Measurements from ENCODE around the gene KIRREL3. TPM values are rescaled to one million over a fixed set of nuclear protein-coding genes. Genes with fewer than 3 reads are reported as not detected.

KIRREL3 gene
- total and polyA plus RNA-seq, 2 donors (not counting 3 experiments of a cell fraction or from before 2014, with no cell fraction given) = not detected

GRCh38 chr11:126423154-126423553, 577.4 kb downstream of the KIRREL3 start:
- ChIA-PET POLR2A (no interaction called here), CTCF (interaction anchor here (0.6 to 3.2 kb wide), 5 partner anchors 11 to 113 kb away, joined by 3 to 15 read pairs (median 4); no protein-coding TSS in a partner anchor)
- no peaks in the 10 kb centered on the region for H3K79me2 ChIP-seq (ENCODE audit: control insufficient read depth, insufficient read depth, low read length)
- no peak overlapping the region for H3K27ac ChIP-seq (ENCODE audit: insufficient read depth, low read depth, low read length)
- dilution Hi-C loops (cut with MboI; ENCODE audit: extremely low pct_ligation_motif_present, low sequenced_read_pairs) (no loop called here), intact Hi-C loops (cut with micrococcal nuclease) (no loop called here)
- H3K4me1 ChIP-seq (ENCODE audit: control insufficient read depth, extremely low read depth, insufficient read depth, low read length) = peaks cover 2% of the 10 kb centered on the region
- no peak for FAIRE-seq
- H3K27me3 ChIP-seq (ENCODE audit: control insufficient read depth in 2 of 2, insufficient read depth in 2 of 2, low read length in 2 of 2) = no peaks in the 10 kb centered on the region
- no peak overlapping the region for H2AFZ ChIP-seq (ENCODE audit: low read depth, low read length)
- no peaks in the 10 kb centered on the region for H3K9me3 ChIP-seq (replicated peaks; ENCODE audit: control insufficient read depth, insufficient read depth, low read length)
- no peak overlapping the region for H3K9ac ChIP-seq (replicated peaks; ENCODE audit: extremely low read depth, insufficient read depth, low read length)
- H3K36me3 ChIP-seq (ENCODE audit: control insufficient read depth in 2 of 2, extremely low read depth in 1 of 2, insufficient read depth in 2 of 2, low read length in 2 of 2) = no peaks in the 10 kb centered on the region
- TF ChIP-seq GATA2 (IDR thresholded peaks at IDR 0.05; ENCODE audit: insufficient read depth, insufficient read length, low read depth, low read length) = no peak
- TF ChIP-seq, protein P1, sequence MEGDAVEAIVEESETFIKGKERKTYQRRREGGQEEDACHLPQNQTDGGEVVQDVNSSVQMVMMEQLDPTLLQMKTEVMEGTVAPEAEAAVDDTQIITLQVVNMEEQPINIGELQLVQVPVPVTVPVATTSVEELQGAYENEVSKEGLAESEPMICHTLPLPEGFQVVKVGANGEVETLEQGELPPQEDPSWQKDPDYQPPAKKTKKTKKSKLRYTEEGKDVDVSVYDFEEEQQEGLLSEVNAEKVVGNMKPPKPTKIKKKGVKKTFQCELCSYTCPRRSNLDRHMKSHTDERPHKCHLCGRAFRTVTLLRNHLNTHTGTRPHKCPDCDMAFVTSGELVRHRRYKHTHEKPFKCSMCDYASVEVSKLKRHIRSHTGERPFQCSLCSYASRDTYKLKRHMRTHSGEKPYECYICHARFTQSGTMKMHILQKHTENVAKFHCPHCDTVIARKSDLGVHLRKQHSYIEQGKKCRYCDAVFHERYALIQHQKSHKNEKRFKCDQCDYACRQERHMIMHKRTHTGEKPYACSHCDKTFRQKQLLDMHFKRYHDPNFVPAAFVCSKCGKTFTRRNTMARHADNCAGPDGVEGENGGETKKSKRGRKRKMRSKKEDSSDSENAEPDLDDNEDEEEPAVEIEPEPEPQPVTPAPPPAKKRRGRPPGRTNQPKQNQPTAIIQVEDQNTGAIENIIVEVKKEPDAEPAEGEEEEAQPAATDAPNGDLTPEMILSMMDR (IDR thresholded peaks at IDR 0.05; ENCODE audit: extremely low read depth in 1 of 2, insufficient read depth in 1 of 2, low read depth in 1 of 2, low read length in 2 of 2) = no peak
- no peak for TF ChIP-seq MYC (IDR thresholded peaks at IDR 0.05; ENCODE audit: low read depth, low read length)
- no peak for TF ChIP-seq JUN (IDR thresholded peaks at IDR 0.05; ENCODE audit: borderline replicate concordance, insufficient read depth, insufficient read length, low read depth)
- no peak for TF ChIP-seq POLR2A (IDR thresholded peaks at IDR 0.05; ENCODE audit: low read depth, low read length)
- no peak for TF ChIP-seq FOS (IDR thresholded peaks at IDR 0.05; ENCODE audit: borderline replicate concordance, insufficient read depth, low read length)
- no peak for TF ChIP-seq EZH2 (IDR thresholded peaks at IDR 0.05; ENCODE audit: borderline replicate concordance, low read depth, low read length, severe bottlenecking)
- no peak for TF ChIP-seq POLR2AphosphoS5 (IDR thresholded peaks at IDR 0.05; ENCODE audit: insufficient read depth, low read depth, low read length)
- no peaks in the 10 kb centered on the region for H3K9me1 ChIP-seq (replicated peaks; ENCODE audit: control insufficient read depth, extremely low read depth, insufficient read depth, low read length)
- no peaks in the 10 kb centered on the region for H4K20me1 ChIP-seq (replicated peaks; ENCODE audit: control insufficient read depth, extremely low read depth, insufficient read depth, low read length)
- DNase-seq (ENCODE audit: low read depth, low spot score) = no peak
- no peak overlapping the region for H3K4me3 ChIP-seq (replicated peaks in 1 of 3; ENCODE audit: insufficient read depth in 1 of 3, low read depth in 1 of 3, low read length in 3 of 3)
- no peak overlapping the region for H3K4me2 ChIP-seq (ENCODE audit: insufficient read depth, low read length)
- BruUV-seq (replicated peaks) = no TSS peak

Measured in endothelial cell of umbilical vein (primary cell).